ENCODE results near the gene EPS8L3. TPM values are rescaled to one million over a fixed set of nuclear protein-coding genes. Genes with fewer than 3 reads are reported as not detected.

EPS8L3 gene
- total and polyA plus RNA-seq, 11 donors: 0.25 to 0.75 (median 0.30) TPM; not detected in 5

DNA sequence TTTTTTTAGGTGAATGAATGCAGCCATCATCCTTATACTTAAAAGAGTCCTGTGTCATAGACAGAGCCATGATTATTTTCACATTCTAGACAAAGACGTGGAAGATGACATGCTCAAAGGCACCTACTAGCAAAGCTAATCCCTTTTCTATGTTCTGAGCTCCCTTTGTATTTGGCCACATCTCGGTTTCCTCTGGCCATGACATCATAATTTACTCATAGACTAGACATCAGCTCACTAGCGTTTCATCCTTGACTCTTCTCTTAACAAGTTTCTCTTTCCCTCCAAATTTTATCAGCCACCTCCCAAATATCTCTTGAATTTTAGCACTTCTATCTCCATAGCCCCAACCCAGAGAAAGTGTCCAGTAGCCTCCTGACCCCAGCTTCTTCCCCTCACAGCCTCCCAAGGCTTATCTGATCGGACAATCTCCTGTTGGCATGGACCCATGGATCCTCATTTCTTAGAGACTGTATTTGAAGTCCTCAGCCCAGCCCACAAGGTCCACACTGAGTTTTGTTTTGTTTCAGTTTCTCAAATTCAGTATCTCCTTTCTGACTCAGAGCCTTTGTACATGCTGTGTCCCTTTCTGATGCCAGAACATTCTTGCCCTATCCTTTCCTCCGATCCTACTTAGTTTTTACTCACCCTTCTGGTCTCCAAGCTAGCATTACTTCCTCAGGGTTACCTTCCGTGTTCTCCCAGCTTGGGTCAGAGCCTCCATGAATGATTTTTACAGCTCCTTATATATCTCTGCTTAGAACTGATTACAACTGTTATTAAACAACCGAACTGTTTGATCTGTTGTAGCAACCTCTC lies 33.0 kb upstream of the EPS8L3 start:
- Histone ChIP-seq H3K27ac (peak overlapping the region in 2 of 12 donors; percentile 1 to 11), H3K4me1 (peaks cover 6 to 54% (median 36%) of the 10 kb centered on the region in 12 donors), H3K36me3 (no peaks in the 10 kb centered on the region), H3K4me3 (no peak overlapping the region), H3K9me3 (no peaks in the 10 kb centered on the region), H3K27me3 (no peaks in the 10 kb centered on the region)
- WGBS, 4 donors: 58 to 75% (median 67%) methylated on average over 7 of the region's 7 CpGs
- DNase-seq: peak in 2 of 5 donors; percentile 6 to 13
- intact Hi-C loops (cut with DNase I): loop anchor here in 1 of 10 donors (10.0 kb wide), 1 partner anchor 48 kb away; no protein-coding TSS in a partner anchor
- ATAC-seq: no peak
- TF ChIP-seq, protein P1, sequence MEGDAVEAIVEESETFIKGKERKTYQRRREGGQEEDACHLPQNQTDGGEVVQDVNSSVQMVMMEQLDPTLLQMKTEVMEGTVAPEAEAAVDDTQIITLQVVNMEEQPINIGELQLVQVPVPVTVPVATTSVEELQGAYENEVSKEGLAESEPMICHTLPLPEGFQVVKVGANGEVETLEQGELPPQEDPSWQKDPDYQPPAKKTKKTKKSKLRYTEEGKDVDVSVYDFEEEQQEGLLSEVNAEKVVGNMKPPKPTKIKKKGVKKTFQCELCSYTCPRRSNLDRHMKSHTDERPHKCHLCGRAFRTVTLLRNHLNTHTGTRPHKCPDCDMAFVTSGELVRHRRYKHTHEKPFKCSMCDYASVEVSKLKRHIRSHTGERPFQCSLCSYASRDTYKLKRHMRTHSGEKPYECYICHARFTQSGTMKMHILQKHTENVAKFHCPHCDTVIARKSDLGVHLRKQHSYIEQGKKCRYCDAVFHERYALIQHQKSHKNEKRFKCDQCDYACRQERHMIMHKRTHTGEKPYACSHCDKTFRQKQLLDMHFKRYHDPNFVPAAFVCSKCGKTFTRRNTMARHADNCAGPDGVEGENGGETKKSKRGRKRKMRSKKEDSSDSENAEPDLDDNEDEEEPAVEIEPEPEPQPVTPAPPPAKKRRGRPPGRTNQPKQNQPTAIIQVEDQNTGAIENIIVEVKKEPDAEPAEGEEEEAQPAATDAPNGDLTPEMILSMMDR (IDR thresholded peaks at IDR 0.05): no peak
- TF ChIP-seq POLR2A (IDR thresholded peaks at IDR 0.05): no peak

DNA sequence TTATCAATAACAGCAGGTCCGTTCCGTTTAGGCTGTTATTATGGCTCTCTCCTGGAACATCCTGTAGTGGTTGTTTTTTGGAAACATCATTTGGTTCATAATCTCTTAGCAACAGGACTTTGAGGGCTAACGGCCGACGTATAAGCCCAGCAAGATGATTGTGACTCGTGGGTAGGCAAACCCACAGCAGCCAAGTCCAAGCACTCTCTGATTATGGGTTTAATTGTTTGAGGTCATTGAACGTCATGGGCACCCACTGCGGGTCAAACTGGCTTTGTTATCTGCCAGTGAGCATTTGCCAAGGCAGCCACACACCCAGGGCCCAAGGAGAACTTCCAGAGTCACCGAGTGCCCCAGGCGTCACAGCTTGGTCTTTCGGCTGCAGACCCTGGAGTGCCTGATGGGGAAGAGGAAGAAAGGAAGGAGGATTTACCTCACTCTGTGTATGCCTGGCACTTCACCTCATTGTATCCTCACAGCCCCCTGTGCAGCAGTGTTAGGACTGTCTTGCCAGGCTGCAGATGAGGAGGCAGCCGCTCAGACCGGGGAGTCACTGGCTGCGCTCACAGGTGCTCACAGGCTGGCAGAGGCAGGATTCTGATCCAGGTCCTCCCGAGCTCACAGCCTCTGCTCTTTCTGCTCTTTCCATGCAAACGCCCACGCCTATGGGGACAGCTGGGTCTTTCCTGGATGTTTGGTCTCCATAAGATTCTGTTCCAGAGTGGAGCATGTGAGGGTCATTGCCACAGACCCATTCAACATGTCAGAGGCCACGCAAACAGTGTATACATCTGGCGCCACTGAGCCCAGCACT lies 30.8 kb upstream of the EPS8L3 start:
- Histone ChIP-seq H3K4me1 (peaks cover 6 to 74% (median 46%) of the 10 kb centered on the region in 12 donors), H3K4me3 (no peak overlapping the region), H3K36me3 (no peaks in the 10 kb centered on the region), H3K27me3 (no peaks in the 10 kb centered on the region), H3K9me3 (no peaks in the 10 kb centered on the region), H3K27ac (peak overlapping the region in 5 of 12 donors; percentile 21 to 70 (median 45))
- intact Hi-C loops (cut with DNase I): loop anchor here in 7 of 10 donors (5.0 to 10.0 kb wide), 5 partner anchors 50 to 188 kb away; partner anchors contain the start of genes AHCYL1 (in 4 of the 7) and CSF1 (in 4 of the 7)
- DNase-seq: peak in 3 of 5 donors; percentile 4 to 16 (median 13)
- ATAC-seq: peak in 2 of 4 donors; percentile 10 to 11
- TF ChIP-seq POLR2A (IDR thresholded peaks at IDR 0.05): no peak
- TF ChIP-seq, protein P1 (IDR thresholded peaks at IDR 0.05): no peak
- WGBS, 4 donors: 72 to 84% (median 81%) methylated on average over 18 to 19 of the region's 19 CpGs

DNA sequence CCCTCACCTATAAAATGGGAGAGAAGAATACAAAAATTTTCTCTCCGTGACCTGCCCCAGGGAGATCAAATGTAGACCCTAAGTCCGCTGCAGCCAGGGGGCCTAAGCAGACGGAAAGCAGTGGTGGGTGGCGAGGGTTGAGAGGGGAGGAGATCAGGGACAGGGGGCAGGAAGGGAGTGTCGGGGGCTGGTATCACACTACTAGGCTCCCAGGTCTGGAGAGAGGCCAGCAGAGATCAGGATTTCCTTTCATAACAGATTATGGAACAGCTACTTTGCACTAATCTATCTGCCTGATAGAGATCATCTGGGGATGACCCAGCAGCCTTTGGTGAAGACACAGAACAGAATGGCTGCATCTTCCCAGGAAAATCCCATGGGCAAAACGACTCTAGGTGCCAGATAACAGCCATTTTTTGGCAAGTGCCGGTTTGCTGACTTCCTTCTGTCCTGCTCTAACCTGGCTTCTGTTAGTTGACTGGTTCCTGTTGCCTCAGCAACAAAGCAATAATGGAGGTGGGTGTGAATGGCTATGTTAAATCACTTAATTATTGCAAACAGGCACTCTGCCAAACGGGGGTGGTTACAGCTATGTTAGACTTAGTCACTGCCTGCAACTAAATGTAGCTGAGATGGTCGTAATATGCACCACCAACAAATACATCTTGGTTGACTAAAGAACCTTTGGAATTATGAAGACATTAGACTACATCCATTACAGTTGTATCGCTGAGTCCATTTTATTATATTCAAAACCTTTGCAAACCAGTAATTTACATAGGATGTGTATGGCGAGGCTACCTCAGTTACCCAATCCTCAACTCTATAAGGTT lies 30.0 kb upstream of the EPS8L3 start:
- Histone ChIP-seq H3K27ac (peak overlapping the region in 10 of 12 donors; percentile 5 to 70 (median 52)), H3K4me3 (no peak overlapping the region), H3K4me1 (peaks cover 6 to 82% (median 46%) of the 10 kb centered on the region in 12 donors), H3K27me3 (no peaks in the 10 kb centered on the region), H3K36me3 (no peaks in the 10 kb centered on the region), H3K9me3 (no peaks in the 10 kb centered on the region)
- DNase-seq (peak in 4 of 5 donors; percentile 48 to 75 (median 65)), ATAC-seq (peak; percentile 44 to 76 (median 52))
- whole genome bisulfite sequencing, 4 donors: 43 to 59% (median 52%) methylated on average over 11 of the region's 11 CpGs
- intact Hi-C loops (cut with DNase I): loop anchor here in 8 of 10 donors (2.0 to 10.0 kb wide), 7 partner anchors 51 to 189 kb away; partner anchors contain the start of genes CSF1 (in 6 of the 8) and AHCYL1 (in 4 of the 8)
- no peak for TF ChIP-seq POLR2A (IDR thresholded peaks at IDR 0.05)
- TF ChIP-seq, protein P1 (IDR thresholded peaks at IDR 0.05): peak in 3 of 12 donors; percentile 7 to 15 (median 11)

Data from heart left ventricle (tissue), 16 donors.